Kidney epithelial cell (primary cell): ENCODE measurements around the gene YIF1B. TPM values are rescaled to one million over a fixed set of nuclear protein-coding genes. Genes with fewer than 3 reads are reported as not detected.

ENCODE experiments used
- DNase-seq: peaks from one replicate; pipeline ENCODE4 v3.0.0-alpha.2; 2010; ENCODE audit warnings: low read depth
- H3K27me3 ChIP-seq: 2 replicates; pipeline ENCODE4 v1.6.0; 2011; ENCODE audit warnings: low read length; ENCODE audit not compliant: control insufficient read depth, insufficient read depth
- H3K36me3 ChIP-seq: 2 replicates; pipeline ENCODE4 v1.5.1; 2011; ENCODE audit warnings: low read length; ENCODE audit not compliant: control insufficient read depth, insufficient read depth
- H3K4me3 ChIP-seq: 2 replicates; pipeline ENCODE4 v1.5.1; 2011; ENCODE audit warnings: low read depth, mild to moderate bottlenecking, control low read depth, low read length
- CTCF ChIP-seq: IDR thresholded peaks from 2 replicates; pipeline ENCODE4 v1.5.1; 2011; ENCODE audit warnings: mild to moderate bottlenecking, moderate library complexity, low read length, control low read depth, inconsistent platforms; ENCODE audit not compliant: insufficient read depth, poor library complexity, severe bottlenecking
- total RNA-seq: library from RNA; depleted of rRNA; stranded (reverse); fragments of >200 nt; gene quantifications from 2 replicates; pipeline ENCODE4 v1.2.3, GENCODE V29; 2015

YIF1B gene
- total RNA-seq, 1 donor from 2014 or later = 66.7 TPM

DNA sequence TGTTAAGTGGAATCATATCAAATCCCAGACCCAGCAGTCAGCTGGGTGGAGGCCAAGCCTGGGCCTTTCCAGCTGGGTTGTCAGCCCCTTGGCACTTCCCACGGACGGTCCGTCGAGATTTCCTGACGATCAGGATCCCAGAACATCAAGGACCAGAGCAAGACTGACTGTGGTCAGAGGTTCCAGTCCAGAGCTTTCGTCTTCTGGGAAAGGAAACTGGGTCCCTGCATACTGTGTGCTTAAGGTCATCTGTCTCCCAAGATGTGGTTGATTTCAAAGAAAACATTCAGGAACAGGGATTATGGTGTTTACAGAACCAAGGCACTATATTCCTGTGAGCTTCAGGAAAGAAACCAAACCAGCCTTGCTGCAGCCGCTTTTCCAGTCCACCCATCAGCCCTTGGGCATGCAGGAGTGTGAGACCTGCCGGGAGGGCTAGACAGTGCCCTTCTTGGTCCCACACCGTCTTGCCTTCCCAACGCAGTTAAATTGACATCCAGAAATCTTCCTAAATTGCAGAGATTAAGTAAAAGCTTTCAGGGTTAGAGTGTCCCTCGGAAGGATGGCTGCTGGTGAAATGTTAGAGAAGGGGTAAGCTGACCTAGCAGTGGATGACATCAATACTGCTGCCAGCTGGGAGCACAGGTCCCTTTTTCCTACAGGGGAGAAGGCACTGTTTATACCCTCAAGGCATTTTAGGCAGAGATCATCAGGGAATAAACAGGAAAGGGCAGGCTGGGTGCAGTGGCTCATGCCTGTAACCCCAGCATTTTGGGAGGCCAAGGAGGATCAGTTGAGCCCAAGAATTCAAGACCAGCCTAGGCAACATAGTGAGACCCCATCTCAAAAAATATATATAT, 16.7 kb downstream of the YIF1B start:
- peak; percentile 86 for DNase-seq
- no peaks in the 10 kb centered on the region for H3K27me3 ChIP-seq
- TF ChIP-seq CTCF = no peak
- H3K36me3 ChIP-seq = no peaks in the 10 kb centered on the region
- no peak overlapping the region for H3K4me3 ChIP-seq

DNA sequence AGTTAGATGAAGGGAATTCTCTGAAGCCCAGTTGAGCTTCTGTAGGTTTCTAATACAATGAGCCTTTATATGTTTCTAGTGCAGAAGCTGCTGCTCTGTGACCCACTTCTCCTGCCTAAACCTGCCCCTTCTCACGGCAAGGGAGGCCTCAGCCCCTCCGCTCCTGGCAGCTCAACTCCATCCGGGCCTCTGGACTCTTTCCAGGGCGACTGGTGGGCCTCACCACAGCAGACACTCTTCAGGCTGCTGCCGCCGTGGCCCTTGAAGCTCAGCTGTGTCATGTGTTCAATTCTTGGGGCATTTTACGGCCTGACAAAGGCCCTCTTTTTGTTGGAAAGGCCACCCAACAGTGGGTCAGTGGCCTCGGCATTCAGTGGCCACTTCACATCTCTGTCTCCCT, 21.7 kb downstream of the YIF1B start:
- peaks cover 1% of the 10 kb centered on the region for H3K36me3 ChIP-seq

DNA sequence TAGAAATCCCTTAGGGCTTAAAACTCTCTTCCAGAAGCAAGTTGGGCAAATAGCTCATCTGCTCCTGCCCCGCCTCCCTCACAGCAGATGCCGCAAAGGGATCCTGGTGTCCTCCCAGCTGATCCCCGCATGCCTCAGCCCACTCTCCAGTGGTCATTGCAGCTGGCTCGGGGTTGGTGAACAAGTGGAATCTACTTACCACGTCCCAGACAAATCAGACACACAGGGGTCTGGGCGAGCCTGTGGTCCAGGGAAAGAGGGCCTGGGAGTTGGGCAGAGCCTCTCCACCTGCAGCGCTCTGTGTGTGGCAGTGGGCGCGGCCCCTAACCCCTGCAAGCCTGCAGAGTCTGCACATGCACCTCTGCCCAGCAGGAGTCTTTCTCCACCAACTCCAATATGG, 22.5 kb downstream of the YIF1B start:
- Histone ChIP-seq H3K4me3 (no peak overlapping the region), H3K36me3 (peaks cover 3% of the 10 kb centered on the region), H3K27me3 (no peaks in the 10 kb centered on the region)
- no peak for DNase-seq
- TF ChIP-seq CTCF = no peak

More for the DNA sequence above, 21.7 kb downstream of the YIF1B start:
- DNase-seq = no peak
- TF ChIP-seq CTCF = no peak
- no peak overlapping the region for H3K4me3 ChIP-seq
- no peaks in the 10 kb centered on the region for H3K27me3 ChIP-seq

DNA sequence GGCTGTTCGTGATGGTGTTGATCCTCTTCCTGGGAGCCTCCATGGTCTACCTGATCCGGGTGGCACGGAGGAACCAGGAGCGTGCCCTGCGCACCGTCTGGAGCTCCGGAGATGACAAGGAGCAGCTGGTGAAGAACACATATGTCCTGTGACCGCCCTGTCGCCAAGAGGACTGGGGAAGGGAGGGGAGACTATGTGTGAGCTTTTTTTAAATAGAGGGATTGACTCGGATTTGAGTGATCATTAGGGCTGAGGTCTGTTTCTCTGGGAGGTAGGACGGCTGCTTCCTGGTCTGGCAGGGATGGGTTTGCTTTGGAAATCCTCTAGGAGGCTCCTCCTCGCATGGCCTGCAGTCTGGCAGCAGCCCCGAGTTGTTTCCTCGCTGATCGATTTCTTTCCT, 23.9 kb downstream of the YIF1B start:
- DNase-seq = no peak
- Histone ChIP-seq H3K27me3 (no peaks in the 10 kb centered on the region), H3K4me3 (no peak overlapping the region), H3K36me3 (peaks cover 3% of the 10 kb centered on the region)
- no peak for TF ChIP-seq CTCF

GRCh38 chr19:38290631-38291147, 25.1 kb downstream of the YIF1B start:
- no peak for TF ChIP-seq CTCF
- DNase-seq = peak; percentile 90
- Histone ChIP-seq H3K27me3 (no peaks in the 10 kb centered on the region), H3K4me3 (no peak overlapping the region), H3K36me3 (peaks cover 3% of the 10 kb centered on the region)
